ENCODE results near the gene CLPTM1L.
"Not testable (repeated sequence)": the region's sequence is repeated elsewhere in the genome, so short reads cannot be mapped to it uniquely, and the experiment has no call there.

CLPTM1L gene

DNA sequence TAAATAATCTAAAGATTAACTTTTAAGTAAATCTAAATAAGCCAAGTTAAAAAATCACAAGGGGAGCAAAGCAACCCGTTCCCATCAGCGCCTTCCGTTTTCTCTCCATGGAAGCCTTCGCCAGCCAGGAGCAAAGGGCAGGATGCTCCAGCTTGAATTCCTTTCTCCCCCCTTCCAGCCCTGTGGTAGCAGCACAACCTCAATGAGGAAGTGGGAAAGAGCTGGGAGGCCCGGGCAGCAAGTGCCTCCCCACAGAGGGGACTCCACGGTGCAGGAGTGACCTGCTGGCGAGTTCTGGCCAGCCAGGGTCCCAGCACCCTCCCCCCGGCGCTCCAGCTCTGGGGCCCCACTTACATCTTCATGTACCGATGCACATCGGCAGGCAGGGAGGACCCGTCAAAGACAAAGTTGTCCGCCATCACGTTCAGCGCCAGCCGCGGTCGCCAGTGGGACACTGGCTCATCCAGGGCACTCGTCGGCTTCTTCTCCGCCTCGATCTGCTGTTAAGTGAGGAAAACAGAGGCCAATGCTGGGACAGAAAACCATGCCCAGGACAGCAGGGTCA lies 6.3 kb downstream of the CLPTM1L start:
- DNase-seq = no peak

DNA sequence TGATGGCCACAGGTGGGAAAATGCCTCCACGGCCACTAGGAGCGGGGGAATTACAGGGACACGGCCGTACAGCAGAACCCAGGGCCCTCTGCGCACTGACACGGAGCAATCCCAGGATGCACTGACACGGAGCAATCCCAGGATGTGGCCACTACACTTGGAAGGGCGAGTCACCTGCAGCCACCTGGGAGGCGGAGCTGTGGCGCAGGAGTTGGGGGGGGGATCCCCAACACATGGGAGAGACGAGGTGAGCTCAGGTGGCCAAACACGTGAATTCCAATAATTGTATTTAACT lies 6.8 kb downstream of the CLPTM1L start:
- no peak for DNase-seq

DNA sequence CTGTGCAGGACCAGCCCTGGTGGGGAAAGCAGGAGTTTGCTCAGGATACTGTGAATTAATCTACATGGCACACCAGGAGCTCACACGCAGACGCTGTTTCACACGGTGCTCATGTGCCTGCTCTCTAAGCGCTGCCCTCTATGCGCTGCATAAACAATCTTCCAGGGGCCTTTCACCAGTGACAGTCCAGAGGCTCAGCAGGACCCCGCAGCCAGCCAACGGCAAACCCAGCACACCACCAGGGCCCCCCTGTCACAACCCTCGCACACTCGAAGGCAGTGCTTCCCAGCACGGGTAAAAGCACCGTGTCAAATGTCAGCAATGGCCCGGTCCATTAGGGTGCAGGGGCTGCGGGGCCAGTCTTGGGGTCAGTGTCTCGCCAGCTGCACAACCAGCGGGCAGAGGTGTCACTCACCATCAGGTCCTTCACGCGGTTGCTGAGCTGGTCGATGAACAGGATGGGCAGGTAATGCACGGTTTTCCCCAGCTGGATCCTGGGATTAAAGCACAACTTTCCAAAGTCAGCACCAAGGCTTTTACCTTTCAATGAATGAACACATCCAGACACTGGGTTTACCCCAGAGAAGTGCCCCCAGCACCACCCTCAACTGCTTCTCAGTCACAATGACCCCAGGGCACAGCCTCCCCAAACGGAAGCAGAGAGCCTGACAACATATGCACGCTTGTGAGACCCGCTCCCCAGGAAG lies 7.3 kb downstream of the CLPTM1L start:
- no peak for DNase-seq

DNA sequence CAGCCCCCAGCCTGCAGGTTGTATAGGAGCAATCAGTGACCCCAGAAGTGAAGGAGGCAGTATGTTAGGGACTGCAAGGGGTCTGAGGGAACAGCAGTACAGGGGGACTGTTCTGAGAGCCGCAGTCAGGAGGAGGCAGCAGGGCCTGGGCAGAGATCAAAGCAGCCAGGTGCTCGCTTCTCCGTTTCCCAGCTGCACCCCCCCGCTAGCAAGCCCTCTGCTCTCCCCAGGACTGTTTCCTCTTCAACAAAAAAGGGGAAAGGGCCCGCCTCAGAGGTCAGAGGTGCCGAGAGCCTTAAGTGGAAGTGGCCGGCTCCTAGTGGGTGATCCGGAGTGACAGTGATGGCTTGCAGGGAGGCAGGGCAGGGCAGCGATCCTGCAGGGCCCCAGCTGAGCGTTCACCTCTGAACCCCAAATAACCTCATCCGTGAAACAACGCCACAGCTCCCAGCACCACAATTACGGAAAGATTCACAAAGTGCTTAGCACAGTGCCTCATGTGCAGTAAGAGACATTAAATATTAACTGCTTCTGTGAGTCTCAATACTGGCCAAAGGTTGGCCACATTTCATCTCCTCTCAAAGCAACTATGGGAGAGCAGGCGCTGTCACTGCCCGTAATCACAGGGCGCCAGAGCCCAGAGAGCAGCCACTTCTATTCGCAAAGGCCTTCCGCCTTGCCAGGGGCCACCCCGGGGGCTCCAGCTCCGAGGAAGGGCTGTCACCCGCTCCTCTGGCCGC lies 8.0 kb downstream of the CLPTM1L start:
- DNase-seq = no peak

DNA sequence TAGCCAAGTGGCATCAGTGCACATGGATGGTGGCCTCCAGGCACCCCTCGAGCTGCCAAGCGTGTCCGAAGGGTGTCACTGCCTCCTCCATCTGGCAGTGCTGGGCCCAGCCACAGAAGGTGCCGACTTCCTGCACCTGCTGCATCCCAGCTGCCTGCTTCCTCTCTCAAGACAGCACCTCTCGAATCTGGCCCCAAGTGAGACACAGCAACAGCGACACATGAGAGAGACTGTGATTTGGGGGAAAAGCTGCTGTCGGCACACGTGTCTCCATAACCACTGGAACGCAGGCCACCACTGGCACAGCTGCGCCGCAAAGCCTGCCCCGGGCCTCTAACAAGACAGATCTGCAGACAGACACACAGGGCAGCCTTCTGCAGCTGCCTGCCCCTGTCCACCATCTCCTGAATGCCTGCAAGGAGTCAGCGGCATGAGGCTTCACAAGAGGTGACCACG lies 8.8 kb downstream of the CLPTM1L start:
- DNase-seq = no peak

- no peak for DNase-seq
Observed at GRCh38 chr5:1335540-1336095, 9.3 kb downstream of the CLPTM1L start.

DNA sequence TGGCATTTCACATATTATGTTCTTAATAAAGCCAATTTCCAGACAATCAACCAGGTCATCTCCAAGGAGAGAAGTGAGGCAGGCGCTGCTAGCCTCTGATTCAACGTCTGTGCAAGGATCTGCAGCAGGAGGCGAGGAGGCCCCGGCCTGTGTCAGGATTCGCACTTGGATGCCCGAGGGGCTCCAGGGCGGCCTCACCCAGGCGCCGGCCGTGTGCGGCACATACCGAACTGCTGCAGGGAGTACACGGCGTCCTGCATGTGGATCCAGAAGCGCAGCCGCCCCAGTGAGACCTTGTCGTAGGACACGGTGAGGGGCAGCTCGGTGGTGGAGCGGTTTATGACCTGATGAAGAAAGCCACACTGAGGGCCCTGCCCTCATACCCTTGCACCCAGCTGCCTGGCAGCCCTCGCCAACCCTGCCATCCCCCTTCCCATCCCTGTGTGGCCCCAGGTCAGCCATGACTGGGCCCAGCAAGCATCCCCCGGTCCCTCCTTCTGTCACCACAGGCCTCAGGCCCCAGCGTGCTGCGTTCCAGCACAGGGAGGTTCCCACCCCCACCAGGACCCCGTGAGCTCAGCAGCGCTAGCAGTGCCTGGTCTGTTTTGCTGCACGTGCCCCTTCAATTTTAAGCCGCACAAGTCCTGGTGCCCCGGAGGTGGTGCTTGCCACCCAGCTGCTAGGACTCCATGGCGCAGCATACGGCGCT lies 9.9 kb downstream of the CLPTM1L start:
- DNase-seq = no peak

DNA sequence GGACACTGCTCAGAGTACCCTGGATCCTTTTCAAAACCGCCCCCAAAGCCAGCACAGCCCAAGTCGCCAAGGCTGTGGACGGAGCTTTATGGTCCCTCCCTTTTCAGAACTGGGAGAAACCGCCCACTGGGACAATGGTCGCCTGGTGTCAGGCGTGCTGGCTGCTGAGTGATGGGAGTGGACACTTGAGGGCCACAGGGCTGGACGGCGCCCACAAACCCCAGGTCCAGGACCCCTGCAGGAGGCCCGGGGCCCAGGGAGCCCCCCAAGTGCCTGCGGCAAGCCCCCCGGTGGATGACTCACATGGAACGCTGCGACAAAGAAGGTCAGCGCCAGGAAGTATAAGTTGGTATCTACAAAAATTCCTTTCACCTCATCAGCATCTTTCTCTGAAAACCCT lies 10.9 kb downstream of the CLPTM1L start:
- DNase-seq = no peak

GRCh38 chr5:1333286-1333685 lies 11.6 kb downstream of the CLPTM1L start:
- not testable (repeated sequence) for DNase-seq

DNA sequence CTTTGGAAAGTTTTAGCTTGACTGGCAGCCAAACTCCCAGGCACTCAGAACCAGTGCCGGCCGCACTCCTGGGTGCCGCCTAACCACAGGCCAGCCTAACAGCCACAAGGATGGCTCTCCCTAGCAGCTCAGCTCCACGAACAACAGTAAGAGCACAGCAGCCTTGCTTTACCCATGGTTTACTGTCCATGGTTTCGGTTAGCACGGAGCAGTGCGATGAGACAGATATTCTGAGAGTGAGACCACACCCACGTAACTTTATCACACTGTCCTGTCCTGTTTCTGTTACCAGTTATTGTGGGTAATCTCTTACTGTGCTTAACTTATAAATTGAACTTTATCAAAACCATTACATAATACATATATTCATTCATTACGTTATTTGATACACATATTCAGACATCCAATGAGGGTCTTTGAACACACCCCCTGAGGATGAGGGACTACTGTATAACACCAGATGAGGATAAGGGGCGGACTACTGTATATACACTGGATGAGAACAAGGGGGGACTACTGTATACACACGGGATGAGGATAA lies 12.4 kb downstream of the CLPTM1L start:
- DNase-seq = no peak

DNA sequence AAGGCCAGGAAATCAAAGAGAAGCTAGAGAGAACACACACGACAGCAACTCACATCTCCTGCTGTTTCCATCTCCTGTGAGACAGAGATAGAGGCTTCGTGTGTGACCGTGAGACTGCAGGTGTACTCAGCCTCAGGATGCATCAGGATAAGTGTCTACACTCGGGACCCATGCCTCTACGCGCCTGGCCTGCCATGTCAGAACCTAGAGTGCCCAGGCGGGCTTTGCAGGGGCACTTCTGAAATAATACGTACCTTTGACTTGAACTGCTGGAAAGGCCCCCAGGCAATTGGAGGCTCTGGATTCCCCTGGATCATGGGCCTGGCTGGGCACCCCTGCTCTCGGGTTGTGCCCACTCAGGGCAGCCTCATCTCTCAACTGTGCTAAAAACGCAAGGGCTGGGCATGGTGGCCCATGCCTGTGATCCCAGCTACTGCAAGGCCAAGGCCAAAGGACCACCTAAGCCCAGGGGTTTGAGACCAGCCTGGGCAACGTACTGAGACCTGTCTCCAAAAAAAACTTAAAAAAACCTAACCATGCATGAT lies 13.0 kb downstream of the CLPTM1L start:
- DNase-seq = no peak

- DNase-seq = no peak
Observed at GRCh38 chr5:1330847-1331831, 13.8 kb downstream of the CLPTM1L start.

DNA sequence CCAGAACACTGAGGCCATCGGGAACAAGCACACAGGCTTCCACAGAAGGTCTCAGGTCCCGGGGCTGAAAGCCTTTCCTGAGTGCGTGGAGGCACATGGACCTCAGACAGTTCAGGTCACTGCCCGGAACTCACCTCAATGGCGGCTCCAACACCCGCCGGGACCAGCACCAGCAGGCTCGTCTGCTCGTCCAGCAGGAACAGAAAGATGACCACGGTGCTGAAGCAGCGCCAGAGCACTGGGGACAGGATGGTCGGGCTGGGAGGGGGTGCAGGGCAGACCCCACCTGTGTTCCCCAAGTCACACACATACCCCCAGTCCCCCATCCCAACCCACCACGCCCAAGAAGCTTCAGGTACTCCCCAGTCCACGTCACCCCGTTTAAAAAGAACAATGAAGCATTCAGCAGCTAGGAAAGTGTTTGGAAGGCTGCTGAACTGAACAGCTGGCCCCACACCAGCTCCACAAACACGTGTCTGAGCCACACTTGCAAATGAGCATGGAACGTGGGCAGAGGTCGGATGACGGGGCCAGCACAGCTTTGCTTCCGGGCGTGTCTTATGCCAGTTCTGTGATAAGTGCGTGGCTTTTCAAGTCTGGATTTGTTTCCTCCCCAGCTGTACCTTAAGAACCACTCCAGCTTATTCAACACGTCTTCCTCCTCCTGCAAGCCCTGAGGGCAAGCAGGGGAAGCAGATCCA lies 14.6 kb downstream of the CLPTM1L start:
- no peak for DNase-seq

DNA sequence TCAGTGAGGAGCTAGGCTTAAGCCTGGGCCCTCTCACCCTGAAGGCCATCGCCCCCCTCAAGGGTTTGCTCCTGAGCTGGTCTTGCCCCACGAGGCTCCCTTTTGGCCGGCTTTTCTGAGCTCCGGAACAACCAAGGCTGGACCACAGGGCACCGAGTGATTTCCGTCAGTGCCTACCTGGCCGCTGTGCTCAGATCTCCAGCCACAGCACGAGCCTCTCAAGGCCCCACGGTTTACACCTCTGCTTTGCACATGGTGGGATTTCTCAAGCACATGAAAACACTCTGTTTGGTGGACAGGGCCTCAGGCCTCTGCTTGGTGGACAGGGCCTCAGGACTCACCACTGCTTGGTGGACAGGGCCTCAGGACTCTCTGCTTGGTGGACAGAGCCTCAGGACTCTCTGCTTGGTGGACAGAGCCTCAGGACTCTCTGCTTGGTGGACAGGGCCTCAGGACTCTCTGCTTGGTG lies 15.8 kb downstream of the CLPTM1L start:
- DNase-seq = no peak

DNA sequence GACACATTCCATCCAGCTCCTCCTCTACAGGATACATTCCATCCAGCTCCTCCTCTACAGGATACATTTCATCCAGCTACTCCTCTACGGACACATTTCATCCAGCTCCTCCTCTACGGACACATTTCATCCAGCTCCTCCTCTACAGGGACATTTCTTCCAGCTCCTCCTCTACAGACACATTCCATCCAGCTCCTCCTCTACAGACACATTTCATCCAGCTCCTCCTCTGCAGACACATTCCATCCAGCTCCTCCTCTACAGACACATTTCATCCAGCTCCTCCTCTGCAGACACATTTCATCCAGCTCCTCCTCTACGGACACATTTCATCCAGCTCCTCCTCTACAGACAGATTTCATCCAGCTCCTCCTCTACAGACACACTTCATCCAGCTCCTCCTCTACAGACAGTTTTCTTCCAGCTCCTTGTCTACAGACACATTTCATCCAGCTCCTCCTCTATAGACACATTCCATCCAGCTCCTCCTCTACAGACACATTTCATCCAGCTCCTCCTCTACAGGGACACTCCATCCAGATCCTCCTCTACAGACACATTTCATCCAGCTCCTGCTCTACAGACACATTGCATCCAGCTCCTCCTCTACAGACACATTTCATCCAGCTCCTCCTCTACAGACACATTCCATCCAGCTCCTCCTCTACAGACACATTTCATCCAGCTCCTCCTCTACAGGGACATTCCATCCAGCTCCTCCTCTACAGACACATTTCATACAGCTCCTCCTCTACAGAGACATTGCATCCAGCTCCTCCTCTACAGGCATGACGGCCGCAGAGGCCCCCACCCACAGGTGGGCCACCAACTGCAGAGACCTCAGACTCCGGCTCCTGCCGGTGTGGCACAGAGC lies 16.4 kb downstream of the CLPTM1L start:
- not testable (repeated sequence) for DNase-seq

GRCh38 chr5:1326901-1327756 lies 17.8 kb downstream of the CLPTM1L start:
- DNase-seq = not testable (repeated sequence)

- not testable (repeated sequence) for DNase-seq
Observed at GRCh38 chr5:1326532-1326875, 18.4 kb downstream of the CLPTM1L start.

GRCh38 chr5:1325870-1326531 lies 18.9 kb downstream of the CLPTM1L start:
- DNase-seq = no peak
